Thyroid gland (tissue), 4 donors: ENCODE measurements around the gene SRP68. TPM values are rescaled to one million over a fixed set of nuclear protein-coding genes. Genes with fewer than 3 reads are reported as not detected.
A peak's percentile ranks its signal among the peaks of the same experiment; 100 is the strongest.
"Not testable (repeated sequence)": the region's sequence is repeated elsewhere in the genome, so short reads cannot be mapped to it uniquely, and the experiment has no call there.

ENCODE experiments used
- DNase-seq, 2 donors: peaks; one replicate each; pipeline ENCODE4 v3.0.0-alpha.2; 2019
- H3K27ac ChIP-seq, 3 donors: fragments of 200-600 bp; sonication (generic); 1 replicate in 2 of 3; 2 replicates in 1 of 3; pipeline ENCODE4 v1.5.1; 2016 to 2019; ENCODE audit warnings: mild to moderate bottlenecking in 1 of 3, moderate library complexity in 1 of 3
- H3K27me3 ChIP-seq: fragments of 200-600 bp; sonication (generic); one replicate; pipeline ENCODE4 v1.5.1; 2019
- H3K36me3 ChIP-seq, 2 donors: fragments of 200-600 bp; sonication (generic); one replicate each; pipeline ENCODE4 v1.5.1; 2016 to 2019
- H3K4me1 ChIP-seq, 2 donors: fragments of 200-600 bp; sonication (generic); one replicate each; pipeline ENCODE4 v1.5.1; 2017 to 2019
- H3K4me3 ChIP-seq, 3 donors: fragments of 200-600 bp; sonication (generic); replicated peaks in 1 of 3; 1 replicate in 2 of 3; 2 replicates in 1 of 3; pipeline ENCODE4 v1.5.1; 2016; ENCODE audit warnings: mild to moderate bottlenecking in 1 of 3
- H3K9me3 ChIP-seq: fragments of 200-600 bp; sonication (generic); one replicate; pipeline ENCODE4 v1.5.1; 2017
- POLR2A ChIP-seq, 2 donors: fragments of 450-650 bp; IDR thresholded peaks; one replicate each; pipeline ENCODE4 v1.6.1; 2017; ENCODE audit warnings: antibody characterized with exemption in 2 of 2, mild to moderate bottlenecking in 2 of 2, moderate library complexity in 1 of 2
- WGBS, 2 donors: methylation state at CpG; one replicate each; pipeline ENCODE4 v1.1.5; 2017; 5-methylcytosine and 5-hydroxymethylcytosine counted together
- intact Hi-C: fragments of 100-400 bp; cut with DNase I; formaldehyde crosslinking; loops from one replicate; pipeline ENCODE4 v1.15.1; 2023
- total RNA-seq, 4 donors: library from RNA; depleted of rRNA; stranded (reverse); fragments of >200 nt; gene quantifications; one replicate each; pipeline ENCODE4 v1.2.3, GENCODE V29; 2016
- TF ChIP-seq, protein P1 (sequence below), 6 experiments: fragments of 200-600 bp in 3 of 6; fragments of 450-650 bp in 3 of 6; sonication (generic) in 3 of 6; IDR thresholded peaks; one replicate each; pipeline ENCODE4 v1.5.1; 2016 to 2019; ENCODE audit warnings: antibody characterized with exemption in 6 of 6, mild to moderate bottlenecking in 2 of 6, inconsistent platforms in 1 of 6, moderate library complexity in 1 of 6

The SRP68 gene
- total RNA-seq, 4 donors from 2014 or later, result 48.2 to 67.0 (median 54.5) TPM

DNA sequence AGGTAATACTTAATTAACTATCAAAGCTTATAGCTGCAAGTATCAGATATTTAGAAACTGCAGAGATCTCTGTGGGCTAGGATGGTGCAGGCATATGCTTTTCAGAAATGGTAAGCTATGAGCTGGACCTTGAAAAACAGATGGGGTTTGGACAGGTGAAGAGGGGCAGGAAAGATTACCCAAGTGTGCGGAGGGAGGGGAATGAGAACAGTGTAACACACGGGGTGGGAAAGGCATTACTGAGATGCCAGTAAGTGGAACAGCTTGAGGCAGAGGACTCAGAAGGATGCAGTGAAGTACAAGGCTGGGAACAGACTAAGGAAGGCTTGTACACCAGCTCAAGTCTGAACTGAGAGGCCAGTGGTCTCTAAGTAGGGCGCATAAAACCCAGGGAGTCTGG is 23.1 kb downstream of the SRP68 start:
- 82 to 93% methylated on average over 3 of the region's 3 CpGs for WGBS, 2 donors
- Histone ChIP-seq H3K27ac (peak overlapping the region in 2 of 3 donors; percentile 92 to 96), H3K27me3 (no peaks in the 10 kb centered on the region), H3K9me3 (no peaks in the 10 kb centered on the region), H3K4me1 (peaks cover 37 to 40% of the 10 kb centered on the region in 2 donors), H3K4me3 (no peak overlapping the region), H3K36me3 (peaks cover 54 to 61% of the 10 kb centered on the region in 2 donors)
- TF ChIP-seq, protein P1, sequence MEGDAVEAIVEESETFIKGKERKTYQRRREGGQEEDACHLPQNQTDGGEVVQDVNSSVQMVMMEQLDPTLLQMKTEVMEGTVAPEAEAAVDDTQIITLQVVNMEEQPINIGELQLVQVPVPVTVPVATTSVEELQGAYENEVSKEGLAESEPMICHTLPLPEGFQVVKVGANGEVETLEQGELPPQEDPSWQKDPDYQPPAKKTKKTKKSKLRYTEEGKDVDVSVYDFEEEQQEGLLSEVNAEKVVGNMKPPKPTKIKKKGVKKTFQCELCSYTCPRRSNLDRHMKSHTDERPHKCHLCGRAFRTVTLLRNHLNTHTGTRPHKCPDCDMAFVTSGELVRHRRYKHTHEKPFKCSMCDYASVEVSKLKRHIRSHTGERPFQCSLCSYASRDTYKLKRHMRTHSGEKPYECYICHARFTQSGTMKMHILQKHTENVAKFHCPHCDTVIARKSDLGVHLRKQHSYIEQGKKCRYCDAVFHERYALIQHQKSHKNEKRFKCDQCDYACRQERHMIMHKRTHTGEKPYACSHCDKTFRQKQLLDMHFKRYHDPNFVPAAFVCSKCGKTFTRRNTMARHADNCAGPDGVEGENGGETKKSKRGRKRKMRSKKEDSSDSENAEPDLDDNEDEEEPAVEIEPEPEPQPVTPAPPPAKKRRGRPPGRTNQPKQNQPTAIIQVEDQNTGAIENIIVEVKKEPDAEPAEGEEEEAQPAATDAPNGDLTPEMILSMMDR (IDR thresholded peaks at IDR 0.05), result no peak
- TF ChIP-seq POLR2A (IDR thresholded peaks at IDR 0.05), result no peak
- DNase-seq, result no peak
- intact Hi-C loops, result no loop called here

DNA sequence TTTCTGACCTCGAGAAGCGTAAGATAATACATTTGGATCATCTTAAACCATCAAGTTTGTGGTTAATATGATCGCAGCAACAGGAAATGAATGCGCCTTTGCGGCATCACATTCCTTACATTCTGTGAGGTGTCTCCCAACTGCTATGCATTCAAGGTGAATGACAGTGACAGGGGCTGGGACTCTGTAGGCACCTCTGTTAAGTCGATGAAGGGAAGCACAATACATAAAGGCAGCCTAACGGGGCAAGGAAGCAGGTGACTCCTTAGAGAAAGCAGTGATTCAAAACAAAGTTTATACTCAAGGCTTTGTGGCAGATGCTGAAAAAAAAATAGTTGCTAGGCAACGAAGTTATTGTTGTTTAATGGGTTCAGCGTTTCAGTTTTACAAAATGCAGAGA is 23.6 kb downstream of the SRP68 start:
- peak overlapping the region in 2 of 3 donors; percentile 23 to 92 for H3K27ac ChIP-seq
- no peaks in the 10 kb centered on the region for H3K27me3 ChIP-seq
- H3K9me3 ChIP-seq, result no peaks in the 10 kb centered on the region
- no peak overlapping the region for H3K4me3 ChIP-seq
- WGBS, 2 donors, result 76 to 83% methylated on average over 9 of the region's 9 CpGs
- intact Hi-C loops, result no loop called here
- TF ChIP-seq POLR2A (IDR thresholded peaks at IDR 0.05), result no peak
- TF ChIP-seq, protein P1 (IDR thresholded peaks at IDR 0.05), result no peak
- DNase-seq, result no peak
- H3K36me3 ChIP-seq, result peaks cover 59 to 66% of the 10 kb centered on the region in 2 donors
- peaks cover 32 to 36% of the 10 kb centered on the region in 2 donors for H3K4me1 ChIP-seq

DNA sequence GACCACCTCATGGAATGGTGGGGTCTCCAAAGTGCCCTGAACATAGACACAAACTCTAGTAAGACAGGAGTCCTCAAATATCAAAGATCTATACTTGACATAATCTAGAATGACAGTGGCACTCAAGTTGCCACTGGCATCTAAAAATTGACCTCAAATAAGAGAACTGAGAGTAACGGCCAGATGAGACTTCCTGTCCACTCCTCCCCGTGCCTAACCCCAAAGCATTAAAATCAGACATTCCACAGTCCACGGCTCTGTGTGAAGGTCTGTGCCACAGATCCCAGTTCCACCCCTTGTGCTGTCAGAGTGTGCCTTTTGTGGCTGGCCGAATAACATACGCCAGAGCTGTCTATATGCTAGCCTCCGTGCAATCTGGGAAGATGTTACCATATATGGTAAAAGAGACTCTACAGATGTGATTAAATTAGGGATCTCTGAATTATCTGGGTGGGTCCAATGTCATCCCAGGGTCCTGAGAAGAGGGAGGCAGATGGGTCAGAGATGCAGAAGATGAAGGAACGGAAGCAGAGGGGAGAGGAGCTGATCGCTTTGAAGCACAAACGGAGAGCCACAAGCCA is 24.2 kb downstream of the SRP68 start:
- H3K27ac ChIP-seq, result peak overlapping the region in 1 of 3 donors; percentile 23
- no peaks in the 10 kb centered on the region for H3K27me3 ChIP-seq
- no peaks in the 10 kb centered on the region for H3K9me3 ChIP-seq
- no peak for DNase-seq
- peaks cover 27 to 32% of the 10 kb centered on the region in 2 donors for H3K4me1 ChIP-seq
- intact Hi-C loops, result no loop called here
- peaks cover 65 to 72% of the 10 kb centered on the region in 2 donors for H3K36me3 ChIP-seq
- whole genome bisulfite sequencing, 2 donors, result 89 to 93% methylated on average over 9 of the region's 9 CpGs
- TF ChIP-seq, protein P1 (IDR thresholded peaks at IDR 0.05), result no peak
- TF ChIP-seq POLR2A (IDR thresholded peaks at IDR 0.05), result no peak
- no peak overlapping the region for H3K4me3 ChIP-seq

DNA sequence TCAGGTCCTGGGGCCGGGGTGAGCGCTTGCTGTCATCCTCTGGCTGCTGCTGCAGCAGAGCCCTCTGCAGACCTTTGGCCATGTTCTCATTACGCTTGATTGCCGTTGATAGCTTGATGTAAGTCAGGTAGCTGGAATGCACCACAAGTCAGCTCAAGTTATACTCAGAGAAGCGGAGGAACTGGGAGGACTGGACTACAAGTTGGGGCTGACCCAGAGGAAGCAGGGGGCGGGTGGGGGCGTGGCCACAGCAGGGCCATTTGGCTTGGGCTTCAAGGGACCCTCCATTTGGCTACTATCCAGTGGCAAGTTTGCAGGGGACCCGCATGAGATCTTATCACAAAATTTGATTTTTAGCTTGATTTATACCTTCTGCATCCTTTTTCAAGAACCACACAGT is 26.3 kb downstream of the SRP68 start:
- TF ChIP-seq POLR2A (IDR thresholded peaks at IDR 0.05), result no peak
- TF ChIP-seq, protein P1 (IDR thresholded peaks at IDR 0.05), result no peak
- Histone ChIP-seq H3K9me3 (no peaks in the 10 kb centered on the region), H3K4me1 (peaks cover 14 to 18% of the 10 kb centered on the region in 2 donors), H3K36me3 (peaks cover 86 to 92% of the 10 kb centered on the region in 2 donors), H3K4me3 (no peak overlapping the region), H3K27ac (no peak overlapping the region), H3K27me3 (no peaks in the 10 kb centered on the region)
- no peak for DNase-seq
- 86 to 87% methylated on average over 8 of the region's 8 CpGs for WGBS, 2 donors
- intact Hi-C loops, result no loop called here

DNA sequence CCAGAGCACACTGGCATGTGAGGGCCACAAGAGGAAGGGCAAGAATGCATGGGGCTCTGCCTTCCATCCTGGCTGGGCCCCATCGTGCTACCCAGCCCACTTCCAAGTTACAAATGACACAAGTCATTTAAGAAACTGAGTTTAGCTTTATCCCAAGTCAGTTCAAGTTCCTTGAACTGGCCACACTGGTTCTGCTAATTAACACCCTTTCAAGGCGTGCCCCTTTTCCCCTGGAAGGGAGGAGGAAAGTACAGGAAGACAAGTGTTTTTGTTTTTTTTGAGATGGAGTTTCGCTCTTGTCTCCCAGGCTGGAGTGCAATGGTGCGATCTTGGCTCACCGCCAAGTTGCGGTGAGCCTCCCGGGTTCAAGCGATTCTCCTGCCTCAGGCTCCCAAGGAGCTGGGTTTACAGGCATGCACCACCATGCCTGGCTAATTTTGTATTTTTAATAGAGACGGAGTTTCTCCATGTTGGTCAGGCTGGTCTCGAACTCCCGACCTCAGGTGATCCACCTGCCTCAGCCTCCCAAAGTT is 27.8 kb downstream of the SRP68 start:
- intact Hi-C loops, H3K4me1 ChIP-seq, H3K9me3 ChIP-seq, H3K4me3 ChIP-seq, H3K27me3 ChIP-seq, DNase-seq, H3K27ac ChIP-seq: not testable (repeated sequence)
- 64 to 75% methylated on average over 10 to 11 of the region's 11 CpGs for WGBS, 2 donors
- peaks cover 95 to 98% of the 10 kb centered on the region in 2 donors for H3K36me3 ChIP-seq

DNA sequence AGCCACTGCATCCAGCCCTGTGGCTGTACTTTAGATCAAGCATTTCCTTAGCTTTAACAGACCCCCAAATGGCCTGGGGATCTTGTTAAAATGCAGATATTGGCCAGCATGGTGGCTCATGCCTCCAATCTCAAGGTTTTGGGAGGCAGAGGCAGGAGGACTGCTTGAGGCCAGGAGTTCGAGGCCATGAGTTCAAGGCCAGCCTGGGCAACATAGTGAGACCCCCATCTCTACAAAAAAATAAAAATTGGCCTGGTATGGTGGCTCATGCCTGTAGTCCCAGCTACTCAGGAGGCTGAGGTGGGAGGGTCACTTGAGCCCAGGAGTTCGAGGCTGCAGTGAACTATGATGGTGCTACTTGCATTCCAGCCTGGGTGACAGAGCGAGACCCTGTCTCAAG is 29.4 kb downstream of the SRP68 start:
- 90% methylated on average over 3 of the region's 3 CpGs for WGBS, 2 donors
- H3K4me3 ChIP-seq, DNase-seq, intact Hi-C loops, H3K9me3 ChIP-seq, H3K4me1 ChIP-seq, H3K27me3 ChIP-seq, H3K27ac ChIP-seq: not testable (repeated sequence)
- H3K36me3 ChIP-seq, result peaks cover 94 to 98% of the 10 kb centered on the region in 2 donors
